ENCODE measurements around the gene GJA10. TPM values are rescaled to one million over a fixed set of nuclear protein-coding genes. Genes with fewer than 3 reads are reported as not detected.

Gene GJA10
- total RNA-seq, 2 donors from 2014 or later, result not detected

DNA sequence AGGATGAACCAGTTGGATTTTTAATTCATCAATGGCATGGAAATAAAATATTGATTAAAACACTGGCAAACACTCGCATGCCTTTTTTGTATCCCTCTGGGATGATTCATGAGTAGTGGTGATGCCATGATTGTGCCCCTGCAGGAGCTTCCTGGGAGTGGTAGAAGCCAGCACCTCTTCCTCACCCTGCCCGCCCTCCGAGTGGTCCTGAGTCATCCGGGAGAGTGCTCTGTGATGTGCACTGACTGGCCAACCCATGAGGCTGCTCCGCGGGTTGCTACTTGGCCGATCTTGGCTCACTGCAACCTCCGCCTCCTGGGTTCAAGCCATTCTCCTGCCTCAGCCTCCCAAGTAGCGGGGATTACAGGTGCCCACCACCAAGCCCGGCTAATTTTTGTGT, 27.4 kb downstream of the GJA10 start:
- H3K27ac ChIP-seq, result no peak overlapping the region
- TF ChIP-seq, protein P1, sequence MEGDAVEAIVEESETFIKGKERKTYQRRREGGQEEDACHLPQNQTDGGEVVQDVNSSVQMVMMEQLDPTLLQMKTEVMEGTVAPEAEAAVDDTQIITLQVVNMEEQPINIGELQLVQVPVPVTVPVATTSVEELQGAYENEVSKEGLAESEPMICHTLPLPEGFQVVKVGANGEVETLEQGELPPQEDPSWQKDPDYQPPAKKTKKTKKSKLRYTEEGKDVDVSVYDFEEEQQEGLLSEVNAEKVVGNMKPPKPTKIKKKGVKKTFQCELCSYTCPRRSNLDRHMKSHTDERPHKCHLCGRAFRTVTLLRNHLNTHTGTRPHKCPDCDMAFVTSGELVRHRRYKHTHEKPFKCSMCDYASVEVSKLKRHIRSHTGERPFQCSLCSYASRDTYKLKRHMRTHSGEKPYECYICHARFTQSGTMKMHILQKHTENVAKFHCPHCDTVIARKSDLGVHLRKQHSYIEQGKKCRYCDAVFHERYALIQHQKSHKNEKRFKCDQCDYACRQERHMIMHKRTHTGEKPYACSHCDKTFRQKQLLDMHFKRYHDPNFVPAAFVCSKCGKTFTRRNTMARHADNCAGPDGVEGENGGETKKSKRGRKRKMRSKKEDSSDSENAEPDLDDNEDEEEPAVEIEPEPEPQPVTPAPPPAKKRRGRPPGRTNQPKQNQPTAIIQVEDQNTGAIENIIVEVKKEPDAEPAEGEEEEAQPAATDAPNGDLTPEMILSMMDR (IDR thresholded peaks at IDR 0.05), result no peak
- no peak overlapping the region for H3K4me3 ChIP-seq
- no peaks in the 10 kb centered on the region for H3K4me1 ChIP-seq (ENCODE audit: control insufficient read depth in 1 of 2, low read depth in 2 of 2)
- H3K9me3 ChIP-seq, result peaks cover 6% of the 10 kb centered on the region
- ATAC-seq (ENCODE audit: insufficient number of reproducible peaks, low FRiP score, low read depth) (no peak), DNase-seq (ENCODE audit: low spot score) (no peak)
- no peaks in the 10 kb centered on the region for H3K36me3 ChIP-seq
- no peaks in the 10 kb centered on the region for H3K27me3 ChIP-seq (replicated peaks; ENCODE audit: insufficient read depth)

DNA sequence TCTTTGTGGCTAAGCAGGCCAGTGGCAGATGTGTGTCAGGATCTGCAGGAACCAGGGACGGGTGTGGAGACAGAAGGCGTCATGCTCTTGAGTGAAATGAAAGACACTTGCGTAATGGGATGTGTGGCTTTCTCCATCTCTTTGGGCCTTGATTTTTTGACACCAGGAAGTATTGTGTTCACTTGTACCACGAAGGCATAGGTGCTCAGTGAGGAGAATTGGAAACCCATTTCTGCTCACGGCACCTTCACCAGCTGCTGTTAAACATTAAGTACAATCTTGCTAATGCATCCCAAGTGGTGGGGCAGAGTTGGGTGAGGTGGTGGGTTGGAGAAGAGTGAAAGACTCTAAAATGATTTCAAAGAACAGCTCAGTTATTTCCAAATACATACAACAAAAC, 30.0 kb downstream of the GJA10 start:
- Histone ChIP-seq H3K4me3 (no peak overlapping the region), H3K27ac (no peak overlapping the region), H3K36me3 (no peaks in the 10 kb centered on the region), H3K4me1 (ENCODE audit: control insufficient read depth in 1 of 2, low read depth in 2 of 2) (no peaks in the 10 kb centered on the region), H3K27me3 (replicated peaks; ENCODE audit: insufficient read depth) (no peaks in the 10 kb centered on the region), H3K9me3 (no peaks in the 10 kb centered on the region)
- DNase-seq (ENCODE audit: low spot score) (no peak), ATAC-seq (ENCODE audit: insufficient number of reproducible peaks, low FRiP score, low read depth) (no peak)
- TF ChIP-seq, protein P1 (IDR thresholded peaks at IDR 0.05), result no peak

DNA sequence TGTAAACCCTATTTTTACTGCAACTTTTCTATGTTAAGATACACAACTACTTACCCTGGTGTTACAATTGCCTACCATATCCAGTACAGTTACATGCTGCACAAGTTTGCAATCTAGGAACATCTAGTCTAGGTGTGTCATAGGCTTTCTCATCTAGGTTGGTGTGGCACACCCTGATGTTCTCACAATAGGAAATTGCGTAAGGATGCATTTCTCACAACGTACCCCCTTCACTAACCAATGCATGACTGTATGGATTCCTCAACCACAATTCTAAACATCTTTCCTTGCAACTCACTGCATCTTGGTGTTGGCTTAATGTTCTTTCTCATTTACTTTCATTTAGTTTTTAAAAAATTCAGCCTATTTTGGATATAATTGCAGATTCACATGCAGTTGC, 31.6 kb downstream of the GJA10 start:
- TF ChIP-seq, protein P1 (IDR thresholded peaks at IDR 0.05), result no peak
- no peaks in the 10 kb centered on the region for H3K9me3 ChIP-seq
- no peak overlapping the region for H3K27ac ChIP-seq
- no peaks in the 10 kb centered on the region for H3K4me1 ChIP-seq (ENCODE audit: control insufficient read depth in 1 of 2, low read depth in 2 of 2)
- H3K27me3 ChIP-seq (replicated peaks; ENCODE audit: insufficient read depth), result no peaks in the 10 kb centered on the region
- ATAC-seq (ENCODE audit: insufficient number of reproducible peaks, low FRiP score, low read depth) (no peak), DNase-seq (ENCODE audit: low spot score) (no peak)
- H3K36me3 ChIP-seq, result no peaks in the 10 kb centered on the region
- H3K4me3 ChIP-seq, result no peak overlapping the region

DNA sequence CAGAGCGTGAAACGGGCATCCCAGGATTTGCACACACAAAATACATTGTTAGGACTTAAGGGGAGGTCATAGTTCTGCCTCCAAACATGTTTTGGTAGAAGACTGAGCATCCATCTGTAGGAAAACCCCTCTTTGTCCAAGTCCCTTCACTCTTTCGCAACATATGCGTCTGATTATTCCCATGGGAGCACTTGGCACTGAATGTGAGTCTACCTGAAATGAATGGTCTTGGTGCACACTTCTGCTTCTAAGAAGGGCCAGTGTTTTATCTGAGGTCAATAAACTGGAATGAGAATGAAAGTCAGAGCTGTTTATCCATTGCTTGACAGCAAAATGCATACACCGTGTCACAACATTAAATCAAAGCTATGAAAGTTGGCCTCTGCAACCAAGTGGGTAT, 33.0 kb downstream of the GJA10 start:
- no peak overlapping the region for H3K27ac ChIP-seq
- H3K27me3 ChIP-seq (replicated peaks; ENCODE audit: insufficient read depth), result no peaks in the 10 kb centered on the region
- no peak for DNase-seq (ENCODE audit: low spot score)
- peaks cover 4% of the 10 kb centered on the region for H3K36me3 ChIP-seq
- no peaks in the 10 kb centered on the region for H3K4me1 ChIP-seq (ENCODE audit: control insufficient read depth in 1 of 2, low read depth in 2 of 2)
- no peak for ATAC-seq (ENCODE audit: insufficient number of reproducible peaks, low FRiP score, low read depth)
- H3K4me3 ChIP-seq, result no peak overlapping the region
- no peaks in the 10 kb centered on the region for H3K9me3 ChIP-seq
- TF ChIP-seq, protein P1 (IDR thresholded peaks at IDR 0.05), result no peak

DNA sequence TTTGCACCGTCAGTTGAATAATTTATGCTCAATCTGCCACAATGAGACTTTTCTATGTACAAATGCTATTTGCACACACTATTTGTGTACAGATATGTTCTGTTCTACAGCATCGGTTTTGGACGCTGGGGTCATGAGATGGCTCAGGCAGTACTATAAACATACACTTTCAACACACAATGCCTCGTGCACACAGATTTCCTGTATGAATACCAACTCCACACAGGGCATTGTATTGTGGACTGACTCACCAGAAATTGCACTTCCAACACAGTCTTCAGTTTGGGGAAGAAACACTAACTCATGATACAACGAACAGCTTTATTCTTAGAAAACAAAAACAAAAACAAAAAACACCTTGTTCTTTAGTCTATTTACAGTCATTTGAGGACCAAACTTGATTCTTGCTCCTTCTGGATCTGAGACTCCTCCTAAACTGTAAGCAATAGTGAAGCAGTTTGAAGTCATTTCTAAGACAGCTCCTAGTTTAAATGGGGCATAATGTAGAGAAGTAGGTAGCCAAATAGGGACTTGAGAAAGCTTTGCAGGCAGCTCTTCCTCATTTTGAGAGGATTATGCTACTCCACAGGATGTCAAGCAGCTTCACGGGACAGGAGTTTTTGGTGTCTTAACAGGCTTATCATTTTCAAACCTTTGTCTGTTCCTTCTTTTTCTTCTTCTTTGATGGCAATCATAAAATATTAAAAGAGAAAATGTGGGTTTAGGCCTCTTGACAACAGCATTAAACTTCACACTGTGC, 33.7 kb downstream of the GJA10 start:
- Histone ChIP-seq H3K27me3 (replicated peaks; ENCODE audit: insufficient read depth) (no peaks in the 10 kb centered on the region), H3K36me3 (peaks cover 9% of the 10 kb centered on the region), H3K9me3 (no peaks in the 10 kb centered on the region), H3K4me1 (ENCODE audit: control insufficient read depth in 1 of 2, low read depth in 2 of 2) (no peaks in the 10 kb centered on the region), H3K27ac (no peak overlapping the region), H3K4me3 (no peak overlapping the region)
- TF ChIP-seq, protein P1 (IDR thresholded peaks at IDR 0.05), result no peak
- ATAC-seq (ENCODE audit: insufficient number of reproducible peaks, low FRiP score, low read depth) (no peak), DNase-seq (ENCODE audit: low spot score) (no peak)
